ENCODE measurements around the gene ANKRD30A.

ANKRD30A gene

GRCh38 chr10:37301271-37301670, 175.9 kb downstream of the ANKRD30A start:
- no peak for TF ChIP-seq CTCF (IDR thresholded peaks at IDR 0.05; ENCODE audit: insufficient read depth, low read depth, low read length, missing control alignments)
- no peak for DNase-seq (ENCODE audit: low read depth)

GRCh38 chr10:37304036-37304435, 178.6 kb downstream of the ANKRD30A start:
- TF ChIP-seq CTCF (IDR thresholded peaks at IDR 0.05; ENCODE audit: insufficient read depth, low read depth, low read length, missing control alignments) = no peak
- DNase-seq (ENCODE audit: low read depth) = no peak
- no peak overlapping the region for H3K4me3 ChIP-seq (ENCODE audit: low read depth, low read length)

More at GRCh38 chr10:37301271-37301670, 175.9 kb downstream of the ANKRD30A start:
- H3K4me3 ChIP-seq (ENCODE audit: low read depth, low read length) = no peak overlapping the region

- H3K4me3 ChIP-seq (ENCODE audit: low read depth, low read length) = no peak overlapping the region
- no peak for TF ChIP-seq CTCF (IDR thresholded peaks at IDR 0.05; ENCODE audit: insufficient read depth, low read depth, low read length, missing control alignments)
- DNase-seq (ENCODE audit: low read depth) = no peak
Measured at GRCh38 chr10:37314350-37314749, 189.0 kb downstream of the ANKRD30A start.

- H3K4me3 ChIP-seq (ENCODE audit: low read depth, low read length) = no peak overlapping the region
- no peak for DNase-seq (ENCODE audit: low read depth)
- no peak for TF ChIP-seq CTCF (IDR thresholded peaks at IDR 0.05; ENCODE audit: insufficient read depth, low read depth, low read length, missing control alignments)
Measured at GRCh38 chr10:37314862-37315261, 189.5 kb downstream of the ANKRD30A start.

- H3K4me3 ChIP-seq (ENCODE audit: low read depth, low read length) = no peak overlapping the region
- TF ChIP-seq CTCF (IDR thresholded peaks at IDR 0.05; ENCODE audit: insufficient read depth, low read depth, low read length, missing control alignments) = no peak
- DNase-seq (ENCODE audit: low read depth) = no peak
Measured at GRCh38 chr10:37344413-37344812, 219.0 kb downstream of the ANKRD30A start.

- no peak for DNase-seq (ENCODE audit: low read depth)
- no peak for TF ChIP-seq CTCF (IDR thresholded peaks at IDR 0.05; ENCODE audit: insufficient read depth, low read depth, low read length, missing control alignments)
- no peak overlapping the region for H3K4me3 ChIP-seq (ENCODE audit: low read depth, low read length)
Measured at GRCh38 chr10:37379991-37380390, 254.6 kb downstream of the ANKRD30A start.

- H3K4me3 ChIP-seq (ENCODE audit: low read depth, low read length) = no peak overlapping the region
- no peak for TF ChIP-seq CTCF (IDR thresholded peaks at IDR 0.05; ENCODE audit: insufficient read depth, low read depth, low read length, missing control alignments)
- no peak for DNase-seq (ENCODE audit: low read depth)
Measured at GRCh38 chr10:37381271-37381670, 255.9 kb downstream of the ANKRD30A start.

Data from GM12865 (cell line).